ENCODE results near the gene CHMP3.
"Not testable (repeated sequence)": the region's sequence is repeated elsewhere in the genome, so short reads cannot be mapped to it uniquely, and the experiment has no call there.

CHMP3 gene

DNA sequence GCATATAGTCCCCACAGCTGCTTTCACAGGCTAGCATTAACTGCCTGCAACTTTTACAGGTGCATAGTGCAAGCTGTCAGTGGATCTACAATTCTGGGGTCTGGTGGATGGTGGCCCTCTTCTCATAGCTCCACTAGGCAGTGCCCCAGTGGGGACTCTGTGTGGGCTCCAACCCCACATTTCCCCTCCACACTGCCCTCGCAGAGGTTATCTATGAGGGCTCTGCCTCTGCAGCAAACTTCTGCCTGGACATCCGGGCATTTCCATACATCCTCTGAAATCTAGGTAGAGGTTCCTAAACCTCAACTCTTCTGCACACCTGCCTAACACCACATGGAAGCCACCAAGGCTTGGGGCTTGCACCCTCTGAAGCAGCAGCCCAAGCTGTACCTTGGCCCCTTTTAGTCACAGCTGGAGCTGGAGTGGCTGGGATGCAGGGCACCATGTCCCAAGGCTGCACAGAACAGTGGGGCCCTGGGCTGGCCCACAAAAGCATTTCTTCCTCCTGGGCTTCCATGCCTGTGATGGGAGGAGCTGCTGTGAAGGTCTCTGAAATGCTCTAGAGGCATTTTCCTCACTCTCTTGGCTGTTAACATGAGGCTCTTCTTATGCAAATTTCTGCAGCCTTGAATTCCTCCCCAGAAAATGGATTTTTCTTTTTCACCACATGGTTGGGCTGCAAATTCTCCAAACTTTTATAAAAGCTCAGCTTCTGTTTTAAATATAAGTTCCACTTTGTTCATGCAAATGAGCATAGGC, 62.7 kb downstream of the CHMP3 start:
- no peak for DNase-seq

DNA sequence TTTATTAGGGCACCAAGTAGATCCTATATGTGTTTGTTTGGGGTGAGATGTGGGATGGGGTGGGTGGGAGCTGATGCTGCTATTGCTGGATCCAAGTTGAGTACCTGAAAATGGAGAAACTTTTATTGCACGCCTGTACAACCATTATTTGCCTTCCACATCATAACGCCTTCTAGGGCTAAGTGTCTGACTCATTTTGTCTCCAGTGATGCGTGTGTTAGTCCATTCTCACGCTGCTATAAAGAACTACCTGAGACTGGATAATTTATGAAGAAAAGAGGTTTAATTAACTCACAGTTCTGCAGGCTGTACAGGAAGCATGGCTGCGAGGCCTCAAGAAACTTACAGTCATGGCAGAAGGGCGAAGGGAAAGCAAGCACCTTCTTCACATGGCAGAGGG, 63.9 kb downstream of the CHMP3 start:
- DNase-seq = no peak

DNA sequence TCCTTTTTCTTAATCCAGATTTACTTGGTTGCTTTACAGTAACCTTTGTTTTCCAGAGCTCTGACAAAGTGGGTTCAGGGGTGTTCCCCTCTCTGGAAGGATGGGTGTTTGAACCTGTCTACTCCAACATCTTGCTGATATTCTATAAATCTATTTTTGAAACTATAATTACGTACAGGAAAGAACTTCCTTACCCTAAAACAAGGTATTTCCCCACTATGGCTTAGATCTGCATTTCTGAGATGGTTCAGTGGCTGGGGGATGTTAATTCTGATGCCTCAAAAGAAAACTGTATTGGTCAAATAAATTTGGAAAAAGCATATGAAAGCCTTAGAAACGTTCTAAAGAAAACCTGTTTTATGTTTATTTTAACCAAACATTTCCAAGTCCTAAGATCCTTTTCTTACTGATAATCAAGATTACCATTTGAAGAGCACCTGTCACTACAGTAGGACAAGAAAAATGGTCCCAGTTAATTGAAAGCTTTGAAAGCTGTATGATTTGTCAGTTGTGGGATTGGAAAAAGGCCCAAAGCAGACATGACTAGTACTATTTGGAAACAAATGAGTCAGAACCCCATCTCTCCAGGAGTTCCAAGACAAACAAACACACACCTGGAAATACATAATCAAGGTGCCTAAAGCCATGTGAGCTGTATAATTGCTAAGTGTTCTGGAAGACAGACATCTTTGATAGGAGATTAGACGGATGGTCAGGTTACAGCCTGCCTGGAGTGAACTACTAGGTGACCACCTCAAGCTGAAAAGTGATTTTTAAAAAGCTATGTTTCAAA, 64.6 kb downstream of the CHMP3 start:
- no peak for DNase-seq

DNA sequence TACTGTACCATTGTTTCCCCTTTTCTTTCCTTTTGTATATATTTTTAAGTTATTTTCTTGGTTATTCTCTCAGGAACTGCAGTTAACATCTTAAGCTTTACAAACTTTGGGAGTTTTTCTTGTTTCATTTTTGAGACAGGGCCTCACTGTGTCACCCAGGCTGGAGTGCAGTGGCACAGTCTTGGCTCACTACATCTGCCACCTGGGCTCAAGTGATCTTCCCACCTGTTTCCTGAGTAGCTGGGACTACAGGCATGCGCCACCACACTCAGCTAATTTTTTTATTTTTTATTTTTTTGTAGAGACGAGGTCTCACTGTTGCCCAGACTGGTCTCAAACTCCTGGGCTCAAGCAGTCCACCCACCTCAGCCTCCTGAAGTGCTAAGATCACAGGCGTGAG, 66.9 kb downstream of the CHMP3 start:
- DNase-seq = not testable (repeated sequence)

DNA sequence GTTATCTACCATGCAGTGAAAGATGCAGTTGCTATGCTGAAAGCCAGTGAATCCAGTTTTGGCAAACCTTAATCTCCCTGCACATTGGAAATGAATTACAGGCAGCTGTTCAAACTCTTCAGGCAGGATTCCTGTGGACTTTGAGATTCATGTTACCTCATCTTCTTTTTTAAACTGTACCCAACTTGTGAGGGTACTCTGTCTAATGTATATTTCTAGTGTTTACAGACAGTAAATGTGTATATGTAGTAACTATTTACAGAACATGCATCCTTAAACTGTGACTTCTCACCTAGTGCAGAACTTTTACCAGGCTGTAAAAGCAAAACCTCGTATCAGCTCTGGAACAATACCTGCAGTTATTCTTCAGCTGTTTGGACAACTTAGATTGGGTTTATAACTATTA, 71.2 kb downstream of the CHMP3 start:
- no peak for DNase-seq

DNA sequence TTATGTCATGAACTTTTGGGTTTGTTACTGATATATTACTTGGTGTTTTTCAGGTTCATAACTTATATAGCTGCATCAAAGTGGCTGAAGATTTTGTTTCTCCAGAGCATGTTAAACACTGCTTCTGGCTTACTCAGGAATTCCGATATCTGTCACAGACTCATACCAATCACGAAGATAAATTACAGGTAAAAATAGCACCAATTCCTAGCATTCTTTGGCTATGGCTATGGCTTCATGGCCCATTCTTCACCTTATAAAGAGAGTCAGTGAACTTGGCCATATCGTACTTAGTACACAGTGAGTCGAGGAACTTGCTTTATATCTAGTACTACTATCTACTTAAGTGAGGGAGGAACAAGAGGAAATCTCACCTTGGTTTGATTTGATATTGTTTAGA, 72.2 kb downstream of the CHMP3 start:
- no peak for DNase-seq

DNA sequence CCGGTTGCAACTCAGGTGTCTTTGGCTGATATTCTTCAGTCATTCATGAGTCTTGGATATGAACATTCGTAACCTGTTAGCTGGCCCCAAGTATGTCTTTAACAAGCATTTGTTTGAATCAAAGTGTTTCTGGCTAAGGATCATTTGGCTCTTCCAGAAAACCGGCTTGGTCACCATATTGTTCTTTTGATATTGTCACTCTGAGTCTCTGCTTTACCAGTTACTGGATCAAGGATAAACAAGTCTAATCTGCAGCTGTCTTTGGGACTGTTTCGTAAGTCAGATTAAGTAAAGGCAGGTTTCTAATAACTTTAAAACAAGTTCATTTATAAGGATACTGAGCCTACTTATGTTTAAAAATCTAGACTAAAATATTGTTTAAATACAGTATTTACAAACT, 73.0 kb downstream of the CHMP3 start:
- no peak for DNase-seq

DNA sequence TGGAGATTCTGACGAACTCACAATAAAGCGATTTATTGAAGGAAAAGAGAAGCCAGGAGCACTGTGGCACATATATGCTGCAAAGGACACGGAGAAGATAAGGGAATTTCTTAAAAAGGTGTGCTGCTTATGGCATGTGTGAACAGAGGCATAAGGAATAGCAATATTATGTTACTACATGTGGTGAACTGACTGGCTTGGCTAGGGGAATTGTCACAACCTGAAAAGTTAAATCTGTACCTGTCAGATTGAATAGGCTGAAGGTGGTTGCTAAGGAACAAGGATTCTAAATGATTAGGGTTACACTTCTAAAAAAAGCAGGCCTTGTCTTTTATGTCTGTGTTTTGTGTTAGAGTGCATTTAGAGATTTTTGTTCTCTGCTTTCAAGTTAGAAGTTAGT, 73.7 kb downstream of the CHMP3 start:
- no peak for DNase-seq

DNA sequence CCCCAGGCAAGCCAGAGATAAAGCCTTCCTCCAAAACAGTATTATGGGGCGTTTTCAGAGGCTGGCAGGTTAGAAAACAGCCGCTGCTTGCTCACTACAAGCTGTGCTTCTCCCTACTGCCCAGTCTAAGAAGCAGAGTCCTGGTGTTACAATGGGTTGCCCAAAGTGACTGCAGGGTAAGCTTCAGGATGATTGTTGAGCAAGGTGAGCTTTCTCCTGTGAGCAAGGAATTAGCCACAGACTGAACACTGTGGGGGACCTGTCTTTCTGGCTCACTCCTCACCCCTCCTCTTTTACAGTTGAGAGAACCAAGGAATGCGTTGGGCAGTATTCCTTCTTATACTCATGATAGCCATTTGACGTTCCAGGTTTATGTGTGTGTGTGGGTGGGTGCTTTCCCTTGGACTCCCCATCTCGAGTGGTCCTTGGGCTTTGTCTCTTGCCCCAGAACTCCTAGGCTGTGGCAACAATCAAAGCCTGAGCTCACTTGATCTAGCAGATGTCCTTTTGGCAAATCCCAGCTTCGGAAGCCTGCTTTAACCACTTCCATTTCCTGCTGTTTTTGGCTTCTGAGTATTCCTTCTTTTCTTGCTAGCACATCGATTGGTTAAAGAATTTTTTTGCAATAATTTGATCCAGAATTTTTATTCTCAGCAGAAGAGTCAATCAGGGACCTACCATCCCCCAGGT, 74.5 kb downstream of the CHMP3 start:
- DNase-seq = no peak

DNA sequence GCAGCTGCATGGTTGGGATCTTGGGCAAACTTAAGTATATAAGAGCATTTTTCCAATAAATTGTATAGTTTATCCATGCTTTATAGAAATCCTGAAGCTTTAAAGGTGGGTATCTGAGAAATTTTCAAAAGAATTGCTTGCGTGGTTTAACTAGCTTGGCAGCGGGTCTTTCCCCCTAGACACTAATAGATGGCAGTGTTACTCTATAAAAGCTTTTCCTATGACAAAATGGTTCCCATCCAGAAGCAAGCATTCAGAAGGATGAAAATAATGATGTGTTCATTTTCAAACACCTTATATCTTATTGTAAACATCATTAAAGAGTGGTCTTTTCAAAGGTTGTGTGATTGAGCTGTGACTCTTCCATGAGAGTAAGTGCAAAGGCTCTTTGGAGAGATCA, 76.2 kb downstream of the CHMP3 start:
- DNase-seq = peak in 1 of 2 experiments; percentile 1

DNA sequence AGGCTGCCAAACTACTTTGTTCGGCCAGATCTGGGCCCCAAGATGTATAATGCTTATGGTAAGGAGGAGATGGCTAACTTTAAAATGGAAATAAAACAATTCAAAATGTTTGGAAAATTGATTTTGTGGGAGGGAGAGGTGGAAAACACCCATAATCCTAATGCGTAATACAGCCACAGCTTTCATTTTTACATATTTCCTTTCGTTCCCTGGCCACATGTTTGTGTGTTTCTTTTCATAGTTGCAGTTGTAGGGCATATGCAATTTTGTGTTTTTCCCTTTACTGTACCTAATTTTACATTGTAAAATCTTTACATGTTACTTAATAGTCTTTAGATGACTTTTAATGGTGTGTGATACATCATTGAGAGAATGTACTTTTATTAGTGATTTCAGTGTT, 77.4 kb downstream of the CHMP3 start:
- no peak for DNase-seq

DNA sequence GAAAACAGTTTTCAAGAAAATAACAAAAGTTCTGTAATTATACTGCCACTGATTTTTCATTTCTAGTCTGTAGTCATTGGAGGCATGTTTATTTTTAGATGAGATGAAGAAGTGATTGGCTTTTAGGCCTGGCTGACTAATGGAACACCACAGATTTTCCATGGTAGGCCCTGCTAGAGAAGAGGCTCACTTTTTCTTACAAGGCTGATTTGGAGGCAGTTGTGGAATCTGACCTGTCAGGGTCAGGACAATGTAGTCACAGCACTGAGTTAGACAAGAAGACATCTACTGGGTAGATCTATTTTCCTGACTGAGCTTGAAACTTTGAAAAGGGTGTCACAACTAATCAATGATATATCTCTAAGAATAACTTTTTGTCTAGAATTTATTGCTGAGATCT, 78.1 kb downstream of the CHMP3 start:
- no peak for DNase-seq

DNA sequence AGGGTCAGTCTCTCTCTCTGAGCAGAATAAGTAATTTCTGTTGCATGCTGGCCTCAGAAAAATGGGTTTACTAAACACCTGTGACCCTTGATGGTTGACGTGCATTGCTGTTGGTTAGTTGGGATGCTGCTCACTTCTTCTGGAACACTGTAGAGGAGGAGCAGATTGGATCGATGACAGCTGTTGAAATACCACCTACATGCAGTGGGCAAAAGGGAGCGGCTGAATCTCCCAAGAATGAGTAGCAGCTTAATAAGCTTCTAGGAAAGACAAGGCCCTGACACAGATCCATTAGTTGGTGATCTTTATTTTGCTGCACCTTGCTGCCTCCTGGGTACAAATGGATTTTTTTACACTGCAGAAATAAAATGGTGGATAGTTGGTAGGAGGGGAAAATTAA, 78.9 kb downstream of the CHMP3 start:
- no peak for DNase-seq

DNA sequence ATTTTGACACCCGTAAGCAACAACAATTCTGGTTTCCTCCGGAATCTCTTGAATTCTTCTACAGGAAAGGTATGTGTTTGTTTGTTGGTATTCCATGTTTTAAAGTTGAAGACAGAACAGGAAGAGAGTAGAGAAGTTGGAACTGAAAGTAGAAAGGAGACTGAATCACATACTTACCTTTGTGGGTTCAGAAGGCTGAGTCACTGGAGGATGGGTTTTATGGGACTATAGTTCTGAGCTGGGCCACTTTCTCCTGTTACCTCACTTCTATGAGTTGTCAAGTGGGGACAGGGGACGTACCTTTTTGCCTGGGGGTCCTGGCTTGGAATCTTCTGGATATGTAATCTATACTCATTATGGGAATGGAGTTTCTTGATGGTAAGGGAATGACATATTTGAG, 81.2 kb downstream of the CHMP3 start:
- no peak for DNase-seq

DNA sequence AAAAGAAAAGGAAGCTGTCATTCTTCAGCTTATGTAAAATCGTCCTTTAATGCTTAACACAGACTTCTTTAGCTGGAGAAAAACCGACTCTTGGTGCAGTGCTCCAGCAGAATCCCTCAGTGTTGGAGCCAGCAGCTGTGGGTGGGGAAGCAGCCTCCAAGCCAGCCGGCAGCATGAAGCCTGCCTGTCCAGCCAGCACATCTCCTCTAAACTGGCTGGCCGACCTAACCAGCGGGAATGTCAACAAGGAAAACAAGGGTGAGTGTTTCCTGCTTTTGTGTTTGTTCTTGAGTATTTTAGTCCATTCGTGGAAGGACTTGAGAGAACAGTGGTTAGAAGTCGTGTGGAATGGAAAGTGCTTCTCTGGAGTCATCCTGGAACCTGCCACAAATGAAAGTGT, 83.1 kb downstream of the CHMP3 start:
- DNase-seq = no peak

DNA sequence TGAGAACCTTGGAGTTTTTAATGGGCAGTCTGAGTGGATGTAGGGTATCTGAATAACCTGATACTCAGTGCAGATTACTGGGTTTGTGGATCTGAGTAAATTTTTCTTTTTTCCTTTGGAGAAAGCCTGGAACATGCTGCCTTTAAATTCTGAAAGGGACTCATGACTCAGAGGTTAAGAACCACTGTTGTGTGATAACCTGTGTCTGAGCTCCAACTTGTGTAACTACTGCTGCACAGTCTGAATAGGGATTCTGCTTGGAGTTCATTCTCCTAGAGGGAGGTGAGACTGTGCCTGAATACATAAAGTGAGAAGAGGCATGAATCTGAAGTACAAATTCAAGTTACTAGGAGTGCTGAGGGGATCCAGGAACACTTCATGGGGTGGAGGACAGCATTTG, 85.9 kb downstream of the CHMP3 start:
- no peak for DNase-seq

DNA sequence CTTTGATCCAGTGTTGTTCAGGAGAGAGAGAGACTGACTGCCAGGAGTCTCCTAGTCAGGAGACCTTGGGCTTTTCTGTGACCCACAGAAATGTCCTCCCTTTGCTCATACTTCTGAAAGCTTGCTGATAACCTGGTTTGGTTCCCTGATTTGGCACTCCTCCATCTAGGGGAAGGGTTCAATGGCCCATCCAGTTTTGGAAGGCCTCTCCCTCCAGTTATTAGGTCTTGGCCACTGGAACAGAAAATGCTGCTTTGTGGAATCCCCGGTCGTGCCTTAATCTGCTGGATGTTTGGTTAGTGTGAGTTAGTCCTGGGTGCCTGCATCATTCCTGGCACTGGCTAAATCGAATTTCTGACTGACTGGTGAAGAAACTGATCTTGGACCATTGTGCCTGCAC, 86.3 kb downstream of the CHMP3 start:
- DNase-seq = no peak

DNA sequence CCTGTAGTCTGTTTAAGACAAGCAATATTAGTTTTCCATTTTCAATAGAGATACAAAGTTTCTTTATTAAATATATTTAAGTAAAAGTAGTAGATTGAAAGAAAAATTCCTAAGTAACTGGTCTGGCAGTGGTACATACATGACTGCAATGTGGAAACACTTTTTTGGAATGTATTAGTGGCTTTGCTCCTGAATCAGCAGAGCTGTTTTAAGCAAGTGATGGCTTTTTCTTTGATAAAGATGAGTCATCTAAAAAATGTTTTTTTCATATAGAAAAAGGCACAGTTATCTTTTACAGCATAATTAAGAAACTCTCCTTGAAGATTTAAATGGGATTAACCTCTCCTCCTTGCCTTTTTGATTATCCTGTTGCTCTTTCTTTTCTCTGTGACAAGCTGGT, 87.2 kb downstream of the CHMP3 start:
- DNase-seq = no peak

DNA sequence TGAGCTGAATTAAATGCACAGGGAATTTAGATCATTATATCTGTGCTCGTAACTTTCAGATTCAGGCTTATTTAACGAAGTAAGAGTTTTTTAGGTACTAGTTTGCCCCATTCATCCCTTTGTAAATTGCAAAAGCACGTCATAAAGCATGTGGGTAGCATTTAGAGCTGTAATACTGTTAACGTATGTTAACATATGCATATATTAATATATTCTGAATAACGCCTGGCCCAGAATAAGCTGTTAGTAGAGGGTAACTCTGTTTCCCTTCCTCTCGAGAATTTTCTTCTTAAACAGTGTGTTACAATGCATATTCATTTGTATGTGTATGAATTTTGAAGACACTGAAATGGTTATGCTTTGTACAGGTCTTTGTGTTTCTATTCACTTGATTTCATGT, 91.6 kb downstream of the CHMP3 start:
- DNase-seq = no peak

DNA sequence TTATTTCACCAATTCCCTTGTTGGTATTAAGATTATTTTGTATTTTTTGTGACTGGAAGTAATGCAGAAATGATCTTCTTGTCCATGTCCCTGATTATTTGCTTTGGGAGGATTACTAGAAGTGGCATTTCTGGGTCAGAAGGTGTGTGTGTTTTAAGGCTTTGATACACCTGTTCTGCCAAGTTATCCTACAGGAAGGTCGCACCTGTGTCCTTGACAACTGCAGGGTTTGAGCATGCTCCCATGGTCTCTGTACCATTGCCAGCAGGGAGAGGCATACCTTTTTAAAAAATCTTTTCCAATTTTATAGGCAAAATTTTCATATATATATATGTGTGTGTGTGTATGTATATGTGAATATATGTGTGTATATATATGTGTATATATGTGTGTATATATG, 92.4 kb downstream of the CHMP3 start:
- DNase-seq = no peak

DNA sequence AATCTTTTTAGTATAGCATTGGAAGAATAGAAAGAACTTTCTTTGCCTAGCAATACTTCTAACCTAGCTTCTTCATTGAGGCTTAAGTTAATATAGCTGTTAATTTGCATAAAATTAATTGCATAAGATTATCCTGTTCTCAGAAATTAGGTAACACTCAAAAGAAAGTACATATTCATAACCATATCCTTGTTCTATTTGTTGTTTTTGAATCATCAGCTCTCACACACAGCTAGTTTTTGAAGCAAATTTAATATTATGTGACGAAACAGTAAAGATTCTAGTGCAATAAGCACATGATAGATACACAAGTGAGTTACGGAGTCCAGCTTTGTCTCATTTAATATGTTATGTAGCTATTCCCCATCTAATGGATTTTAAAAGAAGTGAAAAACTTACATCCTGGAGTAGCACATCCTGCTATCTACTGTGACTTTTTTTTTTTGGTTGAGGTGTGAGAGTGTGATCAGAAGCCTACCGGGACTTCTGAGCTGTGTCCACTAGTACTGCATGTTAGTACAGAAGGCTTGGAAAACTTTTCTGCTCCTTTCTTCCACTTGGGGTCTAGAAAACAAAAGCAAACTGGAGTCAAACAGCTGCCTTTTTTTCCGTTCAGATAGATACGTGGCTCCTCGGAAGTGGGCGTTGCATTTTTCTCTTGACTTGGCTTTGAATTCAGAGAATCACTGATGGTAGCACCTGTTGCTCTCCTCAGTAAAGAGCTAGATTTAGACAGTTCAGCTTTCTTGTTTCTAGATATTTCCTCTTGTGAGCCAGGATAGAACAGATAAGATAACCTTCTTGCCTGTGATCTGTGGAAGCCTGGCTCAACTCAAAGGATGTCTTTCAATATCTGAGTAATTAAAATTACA, 94.8 kb downstream of the CHMP3 start:
- no peak for DNase-seq

DNA sequence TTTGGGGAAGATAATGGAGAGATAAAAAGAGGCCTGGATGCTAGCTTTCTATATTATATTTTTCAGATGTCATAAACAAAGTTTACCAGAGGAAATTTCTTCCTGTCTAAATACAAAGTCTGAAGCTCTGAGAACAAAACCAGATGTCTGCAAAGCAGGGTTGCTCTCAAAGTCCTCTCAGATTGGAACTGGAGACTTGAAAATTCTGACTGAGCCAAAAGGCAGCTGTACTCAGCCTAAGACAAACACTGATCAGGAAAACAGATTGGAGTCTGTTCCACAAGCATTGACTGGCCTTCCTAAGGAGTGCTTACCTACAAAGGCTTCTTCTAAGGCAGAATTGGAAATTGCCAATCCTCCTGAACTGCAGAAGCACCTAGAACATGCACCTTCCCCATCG, 96.9 kb downstream of the CHMP3 start:
- no peak for DNase-seq

DNA sequence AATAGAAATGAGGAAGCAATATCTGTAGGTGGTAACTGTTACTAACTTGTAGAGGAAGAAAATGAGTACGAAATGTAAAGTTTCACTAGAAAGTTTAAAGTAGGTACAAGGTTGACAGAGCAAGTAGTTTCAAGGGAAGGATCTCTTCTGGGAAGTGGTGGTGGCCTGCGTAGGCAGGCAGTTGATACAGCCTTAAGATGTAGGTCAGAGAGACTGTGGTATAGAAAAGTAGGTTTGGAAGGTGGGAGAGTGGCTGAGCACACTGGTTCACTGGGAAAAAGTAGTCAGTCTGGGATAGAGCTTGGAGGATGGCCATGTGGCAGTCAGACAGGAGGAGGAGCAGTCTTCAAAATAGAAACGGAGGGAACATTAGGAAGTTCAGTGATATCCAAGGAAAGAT, 98.6 kb downstream of the CHMP3 start:
- DNase-seq = no peak
